Activated B cell treated with CpG ODN at 0.5 μM for 24 hours (primary cell): ENCODE results near the gene AGRN. TPM values are rescaled to one million over a fixed set of nuclear protein-coding genes. Genes with fewer than 3 reads are reported as not detected.

ENCODE experiments used
- ATAC-seq: fragments of 200-7000 bp; cut with Tn5 transposase; one replicate; pipeline ENCODE4 v1.10.0; 2021; ENCODE audit warnings: low read depth, mild to moderate bottlenecking, moderate library complexity
- CTCF ChIA-PET: fragments of 350-600 bp; sonication (Branson Sonifier 250); formaldehyde crosslinking; loops from one replicate; lab custom pipeline; 2021; ENCODE audit warnings: antibody characterized with exemption; lab: Charles Lee
- POLR2A ChIA-PET: fragments of 350-600 bp; sonication (Branson Sonifier 250); formaldehyde crosslinking; loops from one replicate; lab custom pipeline; 2021; ENCODE audit warnings: antibody characterized with exemption; lab: Charles Lee
- DNase-seq: peaks from one replicate; pipeline ENCODE4 v3.0.0; 2022
- H3K27ac Mint-ChIP-seq: one replicate; pipeline ENCODE4 v1.8.0; 2020; ENCODE audit warnings: mixed read lengths
- H3K27me3 Mint-ChIP-seq: one replicate; pipeline ENCODE4 v1.8.0; 2021; ENCODE audit warnings: mixed read lengths
- H3K36me3 Mint-ChIP-seq: one replicate; pipeline ENCODE4 v1.8.0; 2021; ENCODE audit warnings: low read depth, mixed read lengths
- H3K4me1 Mint-ChIP-seq: one replicate; pipeline ENCODE4 v1.8.0; 2021; ENCODE audit warnings: mixed read lengths
- H3K4me3 Mint-ChIP-seq: one replicate; pipeline ENCODE4 v1.8.0; 2020; ENCODE audit warnings: mild to moderate bottlenecking, mixed read lengths
- H3K9me3 Mint-ChIP-seq: one replicate; pipeline ENCODE4 v1.8.0; 2020; ENCODE audit warnings: mixed read lengths
- intact Hi-C: fragments of 100-400 bp; cut with micrococcal nuclease; formaldehyde crosslinking; loops from one replicate; pipeline ENCODE4 v1.15.1; 2024
- total RNA-seq: library from RNA; stranded (reverse); gene quantifications from 2 replicates; pipeline ENCODE4 v1.2.3, GENCODE V29; 2022
- TF ChIP-seq, protein P1 (sequence below): fragments of 200-600 bp; IDR thresholded peaks from one replicate; pipeline ENCODE4 v1.8.0; 2022; ENCODE audit warnings: antibody characterized with exemption, mild to moderate bottlenecking

Gene AGRN
- total RNA-seq, 1 donor from 2014 or later: 27.1 TPM

DNA sequence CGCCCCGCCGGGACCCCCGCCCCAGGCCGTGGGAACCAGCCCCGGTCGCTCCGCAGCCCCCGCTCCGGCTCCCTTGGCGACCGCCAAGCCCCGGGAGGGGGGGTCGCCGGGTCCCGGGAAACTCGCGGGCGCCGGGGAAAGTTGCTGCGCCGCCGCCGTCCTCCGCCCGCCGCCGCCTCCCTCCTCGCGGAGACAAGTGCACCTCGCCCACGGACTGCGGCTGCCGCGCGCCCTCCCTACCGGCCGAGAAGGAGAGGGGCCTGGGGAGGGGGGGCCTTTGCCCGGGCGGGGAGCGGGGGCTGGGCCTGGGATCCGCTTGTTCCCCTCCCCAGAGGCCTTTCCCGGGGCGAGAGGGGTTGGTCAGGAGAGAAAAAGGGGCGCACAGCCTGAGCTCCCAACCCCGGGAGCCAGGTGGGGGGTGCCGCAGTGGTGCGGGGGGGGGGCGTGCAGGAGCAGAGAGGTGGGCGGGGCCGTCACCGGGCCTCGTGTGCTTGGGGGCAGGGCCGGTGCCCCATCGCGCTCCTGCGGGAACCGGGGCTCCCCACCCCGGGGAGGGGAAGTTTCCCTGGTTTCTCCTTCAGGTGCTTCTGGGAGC lies 592 bp downstream of the AGRN start:
- no peaks in the 10 kb centered on the region for H3K9me3 Mint-ChIP-seq
- intact Hi-C loops: loop anchor here (1.0 kb wide), 1 partner anchor 96 kb away; the partner anchor contains the start of gene C1orf159
- no peak overlapping the region for H3K27ac Mint-ChIP-seq
- TF ChIP-seq, protein P1, sequence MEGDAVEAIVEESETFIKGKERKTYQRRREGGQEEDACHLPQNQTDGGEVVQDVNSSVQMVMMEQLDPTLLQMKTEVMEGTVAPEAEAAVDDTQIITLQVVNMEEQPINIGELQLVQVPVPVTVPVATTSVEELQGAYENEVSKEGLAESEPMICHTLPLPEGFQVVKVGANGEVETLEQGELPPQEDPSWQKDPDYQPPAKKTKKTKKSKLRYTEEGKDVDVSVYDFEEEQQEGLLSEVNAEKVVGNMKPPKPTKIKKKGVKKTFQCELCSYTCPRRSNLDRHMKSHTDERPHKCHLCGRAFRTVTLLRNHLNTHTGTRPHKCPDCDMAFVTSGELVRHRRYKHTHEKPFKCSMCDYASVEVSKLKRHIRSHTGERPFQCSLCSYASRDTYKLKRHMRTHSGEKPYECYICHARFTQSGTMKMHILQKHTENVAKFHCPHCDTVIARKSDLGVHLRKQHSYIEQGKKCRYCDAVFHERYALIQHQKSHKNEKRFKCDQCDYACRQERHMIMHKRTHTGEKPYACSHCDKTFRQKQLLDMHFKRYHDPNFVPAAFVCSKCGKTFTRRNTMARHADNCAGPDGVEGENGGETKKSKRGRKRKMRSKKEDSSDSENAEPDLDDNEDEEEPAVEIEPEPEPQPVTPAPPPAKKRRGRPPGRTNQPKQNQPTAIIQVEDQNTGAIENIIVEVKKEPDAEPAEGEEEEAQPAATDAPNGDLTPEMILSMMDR: no peak
- H3K36me3 Mint-ChIP-seq: no peaks in the 10 kb centered on the region
- ChIA-PET CTCF (no interaction called here), POLR2A (interaction anchor here (2.0 kb wide), 1 partner anchor 43 kb away, joined by 14 read pairs; no protein-coding TSS in a partner anchor)
- H3K4me3 Mint-ChIP-seq: no peak overlapping the region
- peaks cover 8% of the 10 kb centered on the region for H3K4me1 Mint-ChIP-seq
- H3K27me3 Mint-ChIP-seq: peaks cover 4% of the 10 kb centered on the region
- ATAC-seq (no peak), DNase-seq (no peak)

DNA sequence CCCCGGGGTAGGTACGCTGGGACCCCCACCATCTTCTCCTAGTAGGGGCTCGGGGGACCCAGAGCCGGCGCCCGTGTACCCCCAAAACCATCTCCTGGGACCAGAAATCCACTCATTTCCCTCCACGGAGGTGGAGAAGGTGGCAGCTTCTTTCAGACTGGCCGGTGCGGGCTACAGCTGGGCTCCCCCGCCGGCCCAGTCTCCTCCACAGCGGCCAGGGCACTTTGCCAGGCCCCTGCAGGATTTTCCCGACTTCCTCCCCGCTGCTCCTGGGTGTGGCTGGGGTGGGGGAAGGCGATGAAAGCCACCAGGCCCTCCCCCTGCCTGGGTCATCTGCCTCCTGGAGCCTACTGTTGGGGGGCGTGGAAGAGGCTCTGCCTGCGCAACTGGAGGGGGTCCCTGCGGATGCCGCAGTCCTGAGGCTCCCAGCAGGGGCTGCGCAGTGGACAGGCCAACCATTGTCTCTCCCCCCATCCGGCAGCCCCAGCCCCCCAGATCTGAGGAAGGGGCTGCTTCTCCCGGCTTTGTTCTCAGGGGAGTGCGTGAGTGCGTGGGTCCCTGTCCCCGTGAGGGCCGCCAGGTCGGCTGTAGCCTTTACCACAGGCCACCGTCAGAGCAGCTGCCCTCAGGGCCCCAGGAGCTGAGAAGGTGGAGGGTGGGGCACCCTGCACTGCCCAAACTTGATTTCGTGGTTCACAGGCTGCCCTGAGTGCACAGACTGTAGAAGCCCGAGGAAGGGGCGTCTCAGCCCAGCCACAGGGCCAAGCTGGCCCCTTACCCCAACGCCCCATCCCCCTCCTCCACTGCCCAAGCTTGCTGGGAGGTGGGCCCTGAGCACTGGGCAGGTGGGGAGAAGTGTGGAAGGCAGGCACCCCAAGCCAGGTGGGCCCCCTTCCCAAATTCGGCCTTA lies 1.3 kb downstream of the AGRN start:
- Mint-ChIP-seq H3K27me3 (peaks cover 8% of the 10 kb centered on the region), H3K9me3 (no peaks in the 10 kb centered on the region), H3K4me1 (peaks cover 8% of the 10 kb centered on the region), H3K36me3 (no peaks in the 10 kb centered on the region), H3K4me3 (peak overlapping the region; percentile 15), H3K27ac (no peak overlapping the region)
- POLR2A ChIA-PET: interaction anchor here (0.6 kb wide), 1 partner anchor 8 kb away, joined by 3 read pairs; the partner anchor contains the start of gene ISG15
- ATAC-seq: no peak
- intact Hi-C loops: no loop called here
- no peak for DNase-seq
- TF ChIP-seq, protein P1: no peak
- CTCF ChIA-PET: no interaction called here

DNA sequence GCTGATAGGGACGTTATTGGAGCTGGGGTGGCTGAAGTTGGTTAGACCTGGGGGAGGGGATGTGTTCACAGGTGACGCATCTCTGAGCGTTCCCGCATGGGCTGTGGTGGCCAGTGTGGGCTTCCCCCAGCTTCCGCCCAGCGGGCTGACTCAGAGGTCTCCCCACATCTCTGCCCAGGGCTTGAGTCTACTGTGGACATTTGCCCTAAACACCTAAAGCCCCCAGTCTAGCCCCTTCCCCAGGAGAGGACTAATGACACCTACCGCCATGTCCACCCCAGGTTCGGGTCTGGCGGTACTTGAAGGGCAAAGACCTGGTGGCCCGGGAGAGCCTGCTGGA lies 2.0 kb downstream of the AGRN start:
- Mint-ChIP-seq H3K4me1 (peaks cover 8% of the 10 kb centered on the region), H3K36me3 (no peaks in the 10 kb centered on the region), H3K4me3 (no peak overlapping the region), H3K27ac (no peak overlapping the region), H3K9me3 (no peaks in the 10 kb centered on the region), H3K27me3 (peaks cover 8% of the 10 kb centered on the region)
- POLR2A ChIA-PET: interaction anchor here (0.6 to 1.1 kb wide), 2 partner anchors 9 kb away, joined by 3 to 5 read pairs; partner anchors contain the start of gene ISG15
- ATAC-seq (no peak), DNase-seq (no peak)
- intact Hi-C loops: no loop called here
- CTCF ChIA-PET: no interaction called here
- TF ChIP-seq, protein P1: no peak

DNA sequence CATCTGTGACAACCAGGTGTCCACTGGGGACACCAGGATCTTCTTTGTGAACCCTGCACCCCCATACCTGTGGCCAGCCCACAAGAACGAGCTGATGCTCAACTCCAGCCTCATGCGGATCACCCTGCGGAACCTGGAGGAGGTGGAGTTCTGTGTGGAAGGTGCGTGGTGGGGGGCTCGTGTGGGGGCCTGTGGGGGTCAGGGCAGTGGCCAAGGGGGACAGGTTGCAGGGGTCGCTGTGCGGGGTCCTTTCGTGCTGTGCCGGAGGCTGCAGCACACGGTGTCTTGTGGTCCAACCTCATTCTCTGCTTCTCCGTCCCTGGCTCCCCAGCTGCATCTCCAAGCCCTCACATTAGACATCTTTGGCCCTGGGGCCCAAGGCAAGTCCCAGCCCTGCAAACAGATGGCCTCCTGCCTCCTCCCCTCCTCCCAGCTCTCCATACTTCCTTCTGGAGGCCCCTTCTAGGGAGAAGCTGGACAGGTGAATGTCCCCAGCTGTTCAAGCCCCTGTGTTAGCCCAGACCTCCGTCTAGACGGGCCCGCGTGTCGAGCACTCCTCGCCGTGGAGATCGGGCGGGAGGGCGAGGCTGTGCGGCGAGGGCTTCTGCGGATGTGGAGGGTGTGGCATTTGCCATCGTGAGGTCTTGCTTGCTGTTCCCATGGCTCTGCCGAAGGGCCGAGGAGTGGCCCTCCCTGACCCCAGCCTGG lies 2.5 kb downstream of the AGRN start:
- CTCF ChIA-PET: no interaction called here
- POLR2A ChIA-PET: interaction anchor here (1.1 kb wide), 1 partner anchor 9 kb away, joined by 5 read pairs; the partner anchor contains the start of gene ISG15
- DNase-seq: no peak
- Mint-ChIP-seq H3K36me3 (no peaks in the 10 kb centered on the region), H3K4me3 (no peak overlapping the region), H3K4me1 (peaks cover 7% of the 10 kb centered on the region), H3K27me3 (peaks cover 10% of the 10 kb centered on the region), H3K27ac (no peak overlapping the region), H3K9me3 (no peaks in the 10 kb centered on the region)
- intact Hi-C loops: no loop called here
- TF ChIP-seq, protein P1: no peak
- ATAC-seq: no peak
